ENCODE measurements around the gene YDJC. TPM values are rescaled to one million over a fixed set of nuclear protein-coding genes. Genes with fewer than 3 reads are reported as not detected.

Gene YDJC
- total and polyA plus RNA-seq, 2 donors (not counting 1 experiment from before 2014, with no cell fraction given): 48.8 to 82.8 TPM

DNA sequence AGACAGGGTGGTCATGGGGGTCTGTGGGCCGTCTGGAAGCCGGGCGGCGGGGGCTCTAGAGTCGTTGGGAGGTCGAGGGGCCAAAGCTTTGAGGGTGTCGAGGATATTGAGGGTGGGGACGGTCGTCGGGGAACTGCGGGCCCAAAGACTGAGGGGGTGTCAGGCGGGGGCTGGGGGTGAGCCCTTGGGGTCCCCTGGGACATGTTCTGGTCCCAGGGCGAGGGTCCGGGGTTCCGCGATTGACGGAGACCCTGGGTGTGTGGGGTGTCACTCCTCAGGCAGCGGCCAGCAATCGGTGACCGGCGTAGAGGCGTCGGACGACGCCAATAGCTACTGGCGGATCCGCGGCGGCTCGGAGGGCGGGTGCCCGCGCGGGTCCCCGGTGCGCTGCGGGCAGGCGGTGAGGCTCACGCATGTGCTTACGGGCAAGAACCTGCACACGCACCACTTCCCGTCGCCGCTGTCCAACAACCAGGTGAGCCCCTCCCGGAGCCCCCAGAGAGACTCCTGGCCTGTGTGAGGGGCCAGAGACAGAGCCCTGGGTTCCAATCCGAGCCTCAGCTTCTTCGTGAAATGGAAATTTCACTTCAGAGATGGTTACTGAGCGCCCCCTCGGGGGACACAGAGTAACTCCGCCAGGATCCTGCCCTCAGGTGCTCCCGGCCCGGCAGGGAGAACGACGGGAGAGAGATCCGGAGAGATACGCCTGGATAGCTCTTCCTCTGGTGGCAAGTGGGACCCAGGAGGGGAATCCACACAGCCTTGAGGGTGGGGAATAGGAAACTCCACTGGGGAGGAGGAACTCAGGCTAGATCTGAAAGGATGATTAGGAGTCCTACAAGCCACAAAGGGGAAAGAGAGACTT is 13.0 kb upstream of the YDJC start:
- no peaks in the 10 kb centered on the region for H3K27me3 Mint-ChIP-seq
- H2AFZ ChIP-seq (ENCODE audit: insufficient read depth, low read depth, low read length, poor library complexity, severe bottlenecking): peak overlapping the region; percentile 99

More for the DNA sequence above, 13.0 kb upstream of the YDJC start:
- intact Hi-C loops (cut with micrococcal nuclease): loop anchor here (1.0 to 5.0 kb wide), 4 partner anchors 13 to 641 kb away; partner anchors contain the start of genes PPIL2, THAP7 and YDJC
- ATAC-seq (ENCODE audit: low read depth) (no peak), DNase-seq (peak; percentile 77)
- ChIA-PET POLR2A (interaction anchor here (0.6 to 2.2 kb wide), 6 partner anchors 9 to 31 kb away, joined by 3 to 16 read pairs (median 6); partner anchors contain the start of genes CCDC116 and YDJC), CTCF (interaction anchor here (0.9 to 7.9 kb wide), 11 partner anchors 9 to 757 kb away, joined by 3 to 168 read pairs (median 4); partner anchors contain the start of genes CCDC116, PPIL2 and YDJC)
- no peaks in the 10 kb centered on the region for H3K27me3 ChIP-seq (replicated peaks in 1 of 4; ENCODE audit: control extremely low read depth in 1 of 4, control insufficient read depth in 3 of 4, insufficient read depth in 4 of 4, low read length in 3 of 4)
- H3K27ac ChIP-seq (ENCODE audit: low read length in 2 of 2): peak overlapping the region; percentile 41 to 84
- no peaks in the 10 kb centered on the region for H3K9me3 Mint-ChIP-seq (ENCODE audit: insufficient read depth)
- peak overlapping the region; percentile 82 for H3K4me3 Mint-ChIP-seq
- TF ChIP-seq CTCF (IDR thresholded peaks at IDR 0.05) (peak; percentile 77), EZH2 (IDR thresholded peaks at IDR 0.05; ENCODE audit: borderline replicate concordance, insufficient read depth, low read depth, low read length, poor library complexity, severe bottlenecking) (no peak)
- H3K4me1 Mint-ChIP-seq: peaks cover 26% of the 10 kb centered on the region
- 1% methylated on average over 55 of the region's 56 CpGs for WGBS (ENCODE audit: insufficient coverage)
- peaks cover 0 to 3% (median 0%) of the 10 kb centered on the region in 3 donors for H3K9me3 ChIP-seq (ENCODE audit: control extremely low read depth in 1 of 3, control insufficient read depth in 2 of 3, insufficient read depth in 1 of 3, low read length in 2 of 3)
- H3K4me2 ChIP-seq (replicated peaks; ENCODE audit: low read depth, low read length, poor library complexity, severe bottlenecking): peak overlapping the region; percentile 100
- peak overlapping the region; percentile 78 for H3K27ac Mint-ChIP-seq
- peaks cover 0 to 8% of the 10 kb centered on the region in 2 experiments for H3K36me3 ChIP-seq (replicated peaks in 1 of 2; ENCODE audit: control extremely low read depth in 1 of 2, control insufficient read depth in 1 of 2, extremely low read depth in 1 of 2, insufficient read depth in 2 of 2, low read length in 1 of 2)
- peak overlapping the region; percentile 93 for H3K9ac ChIP-seq (ENCODE audit: low read length)
- H4K20me1 ChIP-seq (ENCODE audit: control insufficient read depth, insufficient read depth, low read length, poor library complexity, severe bottlenecking): peaks cover 16% of the 10 kb centered on the region
- peaks cover 11% of the 10 kb centered on the region for H3K79me2 ChIP-seq (ENCODE audit: control insufficient read depth, insufficient read depth, low read length)
- peak overlapping the region; percentile 50 to 93 (median 75) for H3K4me3 ChIP-seq (ENCODE audit: control extremely low read depth in 1 of 5, extremely low read depth in 1 of 5, insufficient read depth in 1 of 5, low read depth in 2 of 5, low read length in 4 of 5)
- peaks cover 12 to 29% of the 10 kb centered on the region in 2 donors for H3K4me1 ChIP-seq (ENCODE audit: control insufficient read depth in 2 of 2, insufficient read depth in 2 of 2, low read length in 2 of 2)
